ENCODE results near the gene ABCC5. TPM values are rescaled to one million over a fixed set of nuclear protein-coding genes. Genes with fewer than 3 reads are reported as not detected.
A peak's percentile ranks its signal among the peaks of the same experiment; 100 is the strongest.

Gene ABCC5
- total RNA-seq, 1 donor from 2014 or later = 23.8 TPM

DNA sequence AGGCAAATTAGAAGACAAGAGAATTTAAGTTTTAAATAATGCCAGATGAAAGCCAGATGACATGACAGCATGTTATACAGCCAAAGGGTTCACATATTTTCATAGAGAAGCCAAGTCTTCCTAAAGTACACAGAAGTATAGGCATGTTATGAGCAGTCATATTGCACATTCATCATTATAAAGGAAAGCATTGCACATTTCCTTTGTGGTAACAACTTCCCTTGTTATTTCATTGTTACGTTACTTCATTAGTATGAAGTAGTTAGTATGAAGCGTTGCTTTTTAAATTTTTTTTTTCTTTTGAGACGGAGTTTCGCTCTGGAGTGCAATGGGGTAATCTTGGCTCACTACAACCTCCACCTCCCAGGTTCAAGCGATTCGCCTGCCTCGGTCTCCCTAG, 4.6 kb upstream of the ABCC5 start:
- H3K9me3 Mint-ChIP-seq (ENCODE audit: low read depth) = no peaks in the 10 kb centered on the region
- TF ChIP-seq CTCF (IDR thresholded peaks at IDR 0.05) = no peak
- no peak overlapping the region for H3K27ac Mint-ChIP-seq (ENCODE audit: unreplicated experiment)
- H3K27me3 Mint-ChIP-seq (ENCODE audit: low read depth) = peaks cover 15% of the 10 kb centered on the region
- no peak for DNase-seq (ENCODE audit: low spot score)
- no peaks in the 10 kb centered on the region for H3K36me3 Mint-ChIP-seq (ENCODE audit: low read depth)
- H3K4me1 Mint-ChIP-seq (ENCODE audit: low read depth) = peaks cover 7% of the 10 kb centered on the region
- no peak overlapping the region for H3K4me3 Mint-ChIP-seq (ENCODE audit: unreplicated experiment)

DNA sequence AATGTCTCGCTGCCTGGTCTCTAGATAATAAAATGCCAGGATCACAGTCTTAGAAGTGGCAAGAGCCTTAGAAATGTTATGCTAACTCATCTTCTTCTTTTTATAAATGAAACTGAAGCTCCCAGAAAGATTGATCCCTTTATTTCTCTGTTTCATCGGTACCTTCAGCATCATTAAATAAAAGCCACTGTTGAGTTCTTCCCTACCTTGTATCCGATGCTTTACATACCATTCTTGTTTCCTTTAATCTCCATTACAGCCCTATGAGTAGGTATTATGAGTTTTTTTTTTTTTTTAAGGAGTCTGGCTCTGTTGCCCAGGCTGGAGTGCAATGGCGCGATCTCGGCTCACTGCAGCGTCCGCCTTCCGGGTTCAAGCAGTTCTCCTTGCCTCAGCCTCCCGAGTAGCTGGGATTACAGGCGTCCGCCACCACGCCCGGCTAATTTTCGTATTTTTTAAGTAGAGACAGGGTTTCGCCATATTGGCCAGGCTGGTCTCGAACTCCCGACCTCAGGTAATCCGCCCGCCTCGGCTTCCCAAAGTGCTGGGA, 815 bp upstream of the ABCC5 start:
- no peak for DNase-seq (ENCODE audit: low spot score)
- H3K36me3 Mint-ChIP-seq (ENCODE audit: low read depth) = peaks cover 3% of the 10 kb centered on the region
- peaks cover 28% of the 10 kb centered on the region for H3K4me1 Mint-ChIP-seq (ENCODE audit: low read depth)
- peaks cover 8% of the 10 kb centered on the region for H3K27me3 Mint-ChIP-seq (ENCODE audit: low read depth)
- H3K9me3 Mint-ChIP-seq (ENCODE audit: low read depth) = no peaks in the 10 kb centered on the region
- peak overlapping the region; percentile 97 for H3K4me3 Mint-ChIP-seq (ENCODE audit: unreplicated experiment)
- TF ChIP-seq CTCF (IDR thresholded peaks at IDR 0.05) = no peak
- H3K27ac Mint-ChIP-seq (ENCODE audit: unreplicated experiment) = peak overlapping the region; percentile 37

DNA sequence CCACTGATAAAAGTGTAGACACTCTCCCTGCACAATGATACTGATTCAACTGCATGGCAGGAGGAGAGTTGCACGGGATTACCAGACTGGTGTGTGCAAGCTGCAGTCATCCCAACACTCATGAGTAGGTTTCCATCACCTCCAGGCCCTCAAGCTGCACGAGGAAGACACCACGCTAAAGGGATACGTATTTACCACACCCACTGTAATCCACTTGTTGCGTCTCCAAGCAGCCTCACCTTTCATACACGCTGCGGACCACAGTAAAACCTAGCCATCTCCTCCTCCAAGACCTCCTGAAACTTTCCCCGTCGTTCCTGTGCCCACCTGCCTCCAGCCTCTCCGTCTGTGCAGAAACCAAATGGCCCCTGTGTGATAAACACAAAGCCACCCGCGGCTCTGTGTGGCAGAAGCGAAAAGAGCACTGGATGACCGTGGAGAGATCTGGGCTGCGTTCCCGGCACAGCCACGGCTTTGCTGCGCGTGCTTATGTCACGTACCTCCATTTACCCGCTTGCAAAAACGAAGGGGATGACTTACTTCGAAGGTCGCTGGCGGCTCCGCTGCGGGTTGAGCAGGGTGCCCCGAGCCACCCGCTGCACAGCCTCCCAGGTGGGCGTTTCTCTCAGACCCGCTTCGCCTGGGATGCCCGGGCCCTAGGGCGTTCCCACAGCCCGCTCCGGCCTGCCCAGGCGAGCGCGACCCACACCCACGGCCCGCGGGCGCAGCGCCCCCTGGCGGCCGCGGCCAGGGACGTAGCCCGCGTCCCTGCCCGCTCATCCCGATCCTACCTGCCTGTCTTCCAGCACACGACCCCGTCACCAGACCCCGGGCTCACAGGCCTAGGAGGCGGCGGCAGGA, 643 bp downstream of the ABCC5 start:
- Mint-ChIP-seq H3K9me3 (ENCODE audit: low read depth) (no peaks in the 10 kb centered on the region), H3K27me3 (ENCODE audit: low read depth) (peaks cover 5% of the 10 kb centered on the region), H3K27ac (ENCODE audit: unreplicated experiment) (peak overlapping the region; percentile 51), H3K4me1 (ENCODE audit: low read depth) (peaks cover 28% of the 10 kb centered on the region), H3K36me3 (ENCODE audit: low read depth) (peaks cover 11% of the 10 kb centered on the region), H3K4me3 (ENCODE audit: unreplicated experiment) (peak overlapping the region; percentile 97)
- DNase-seq (ENCODE audit: low spot score) = no peak
- TF ChIP-seq CTCF (IDR thresholded peaks at IDR 0.05) = peak; percentile 100

GRCh38 chr3:184016169-184016570, 1.5 kb downstream of the ABCC5 start:
- no peaks in the 10 kb centered on the region for H3K9me3 Mint-ChIP-seq (ENCODE audit: low read depth)
- H3K27ac Mint-ChIP-seq (ENCODE audit: unreplicated experiment) = no peak overlapping the region
- H3K36me3 Mint-ChIP-seq (ENCODE audit: low read depth) = peaks cover 14% of the 10 kb centered on the region
- no peak for TF ChIP-seq CTCF (IDR thresholded peaks at IDR 0.05)
- no peak overlapping the region for H3K4me3 Mint-ChIP-seq (ENCODE audit: unreplicated experiment)
- peaks cover 28% of the 10 kb centered on the region for H3K4me1 Mint-ChIP-seq (ENCODE audit: low read depth)
- no peak for DNase-seq (ENCODE audit: low spot score)
- peaks cover 3% of the 10 kb centered on the region for H3K27me3 Mint-ChIP-seq (ENCODE audit: low read depth)

DNA sequence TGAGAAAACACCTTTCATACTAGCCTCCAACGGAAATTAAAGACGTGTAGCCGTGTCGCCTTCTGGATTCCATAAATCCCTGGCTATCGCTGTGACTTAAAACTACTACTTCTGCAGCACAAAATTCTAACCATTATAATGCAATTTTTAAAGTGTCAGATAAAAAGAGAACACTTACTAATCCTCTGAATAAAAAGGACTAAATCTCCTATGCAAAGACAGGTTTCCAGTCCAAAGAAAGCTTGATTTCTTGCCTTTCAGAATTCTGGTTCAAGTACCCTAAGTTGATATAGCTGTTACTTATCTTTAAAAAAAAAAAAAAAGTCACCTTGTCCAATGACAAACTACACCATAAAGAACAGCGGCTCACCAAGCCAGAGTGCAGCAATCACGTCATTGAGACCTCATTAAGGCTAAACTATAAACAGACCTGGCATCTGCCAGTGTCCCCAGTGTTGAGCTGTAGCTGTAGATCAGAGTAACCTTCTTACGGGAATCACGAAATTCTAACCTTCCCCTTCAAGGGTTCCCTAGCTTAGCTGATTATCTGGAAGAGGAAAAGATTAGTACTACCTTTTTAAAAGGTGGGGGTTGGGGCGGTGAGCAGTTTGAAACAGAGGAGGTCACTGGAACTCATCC, 2.2 kb downstream of the ABCC5 start:
- TF ChIP-seq CTCF (IDR thresholded peaks at IDR 0.05) = no peak
- H3K27ac Mint-ChIP-seq (ENCODE audit: unreplicated experiment) = no peak overlapping the region
- H3K36me3 Mint-ChIP-seq (ENCODE audit: low read depth) = peaks cover 15% of the 10 kb centered on the region
- H3K4me1 Mint-ChIP-seq (ENCODE audit: low read depth) = peaks cover 28% of the 10 kb centered on the region
- H3K9me3 Mint-ChIP-seq (ENCODE audit: low read depth) = no peaks in the 10 kb centered on the region
- no peak overlapping the region for H3K4me3 Mint-ChIP-seq (ENCODE audit: unreplicated experiment)
- no peak for DNase-seq (ENCODE audit: low spot score)
- no peaks in the 10 kb centered on the region for H3K27me3 Mint-ChIP-seq (ENCODE audit: low read depth)
